HG03064 (cell line): ENCODE measurements around the gene LRMDA.

Experiments
- ATAC-seq: cut with Tn5 transposase; IDR thresholded peaks from one replicate; pipeline ENCODE4 v1.9.1; 2021; ENCODE audit warnings: low read depth; ENCODE audit not compliant: unreplicated experiment

Gene LRMDA

DNA sequence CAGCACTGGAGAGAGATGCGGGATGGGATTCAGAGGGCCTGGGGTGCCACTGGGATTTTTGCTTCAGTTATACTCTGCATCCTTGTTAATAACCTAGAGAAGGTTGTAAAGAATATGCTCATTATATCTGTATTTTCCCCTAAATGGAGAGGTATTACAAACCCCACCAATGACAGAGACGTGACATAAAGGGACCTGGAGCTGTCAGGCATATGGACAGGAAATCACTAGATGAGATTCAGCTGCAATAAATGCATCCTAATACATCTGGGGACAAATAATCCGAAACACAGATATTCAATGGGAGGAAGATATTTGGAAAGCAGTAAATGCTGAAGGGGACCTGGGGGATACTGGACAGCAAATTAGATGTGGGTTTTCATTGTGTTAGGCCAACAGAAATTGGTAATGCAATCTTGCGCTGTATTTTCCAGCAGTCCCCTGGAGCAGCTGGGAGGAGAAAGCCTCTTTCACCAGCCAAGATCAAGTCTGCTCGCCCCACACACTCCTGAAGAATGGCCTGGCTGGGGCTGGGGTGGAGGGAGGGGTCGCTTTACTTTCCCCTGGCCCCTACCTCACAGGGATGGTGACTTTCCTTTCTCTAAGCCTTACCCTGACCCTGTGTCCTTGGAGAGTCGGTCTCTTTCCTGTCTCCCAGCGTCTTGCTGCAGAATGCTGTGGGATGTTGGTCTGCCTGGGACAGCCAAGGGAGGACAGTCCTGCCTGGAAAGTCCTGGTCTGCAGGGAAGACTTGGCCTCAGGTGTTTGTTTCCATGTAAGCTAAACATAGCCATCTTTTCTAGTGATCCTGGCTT lies 653.8 kb downstream of the LRMDA start:
- ATAC-seq: no peak

DNA sequence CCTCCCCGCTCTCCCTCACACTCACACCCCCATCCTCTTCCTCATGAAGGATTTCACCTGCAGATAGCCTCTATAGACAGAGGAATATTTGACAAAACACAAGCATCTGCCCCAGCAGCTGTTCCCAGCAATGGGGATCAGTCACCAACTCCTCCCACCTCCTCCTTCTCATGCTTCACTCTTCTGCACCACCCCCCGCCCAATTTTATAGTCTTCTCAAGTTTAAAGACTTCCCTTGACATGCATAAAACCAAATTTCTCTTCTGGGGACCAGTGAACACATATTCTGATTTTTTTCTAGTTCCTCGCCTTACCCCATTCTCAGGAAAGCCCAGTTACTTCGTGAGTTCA lies 654.4 kb downstream of the LRMDA start:
- ATAC-seq: no peak

DNA sequence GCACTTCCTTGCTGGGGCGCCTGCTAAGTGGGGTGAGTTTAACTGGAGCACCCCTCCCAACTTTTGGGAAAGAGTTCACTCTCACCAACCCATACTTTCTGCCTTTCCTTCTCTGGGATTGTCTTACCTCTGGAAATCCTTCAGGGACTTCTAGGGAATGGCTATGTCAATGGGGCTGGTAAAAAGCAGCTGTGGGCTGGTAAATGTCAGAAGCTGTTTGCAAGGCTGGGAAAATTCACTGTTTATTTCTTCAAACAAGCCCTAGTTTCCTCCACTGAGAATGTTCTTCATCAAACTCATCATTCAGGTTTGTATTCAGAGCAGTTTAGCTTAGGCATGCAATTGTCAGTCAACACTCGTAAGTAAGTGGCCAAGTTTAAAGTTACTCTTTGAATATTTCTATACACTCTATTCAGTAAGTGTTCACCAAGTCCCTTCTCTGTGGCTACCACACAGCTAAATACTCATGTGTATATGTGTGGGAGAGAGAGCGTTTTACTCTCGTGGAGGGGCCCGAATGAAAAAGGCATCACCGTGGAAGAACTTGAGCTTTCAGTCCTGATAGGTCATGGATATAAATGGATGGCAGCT lies 654.8 kb downstream of the LRMDA start:
- ATAC-seq: no peak

DNA sequence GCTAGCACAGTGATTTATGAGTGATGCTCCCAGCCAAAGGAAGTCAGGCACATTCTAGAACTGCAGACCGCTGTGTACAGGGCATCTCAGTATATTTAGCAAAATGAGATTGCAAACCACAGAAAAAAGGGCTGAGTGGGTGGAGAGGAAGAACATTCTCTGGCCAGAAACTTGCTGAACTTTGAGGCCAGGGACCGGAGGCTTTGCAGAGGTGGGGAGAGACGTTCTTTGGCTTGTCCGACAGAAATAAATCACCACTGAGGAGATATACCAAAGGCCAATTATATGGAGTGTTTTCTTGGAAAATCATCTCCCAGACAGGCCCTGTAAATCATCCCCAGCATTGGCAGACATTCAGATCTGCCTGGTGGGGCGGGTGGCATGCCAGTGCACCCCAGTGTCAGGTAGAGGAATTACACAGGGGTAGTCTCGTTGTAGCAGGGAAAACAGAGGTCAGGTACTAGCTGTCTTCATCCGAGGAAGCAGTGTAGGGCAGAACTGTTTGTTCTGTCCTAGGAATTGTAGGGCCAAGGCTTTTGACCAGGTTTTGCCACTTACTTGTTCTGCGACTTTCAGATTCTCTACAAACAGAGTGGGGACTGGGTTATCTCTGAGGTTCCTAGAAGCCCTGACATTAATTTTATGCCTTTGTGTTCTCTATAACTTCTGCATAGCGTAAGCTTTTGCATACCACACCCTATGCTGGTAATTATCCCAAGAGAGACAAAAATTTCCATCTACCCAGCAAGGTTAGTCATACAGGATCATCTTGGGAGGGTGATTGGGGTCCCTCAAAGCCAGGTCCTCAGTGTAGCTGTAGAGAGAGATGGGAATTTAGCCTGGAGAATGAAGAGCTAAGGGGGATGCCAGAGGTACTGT lies 655.6 kb downstream of the LRMDA start:
- ATAC-seq: no peak

DNA sequence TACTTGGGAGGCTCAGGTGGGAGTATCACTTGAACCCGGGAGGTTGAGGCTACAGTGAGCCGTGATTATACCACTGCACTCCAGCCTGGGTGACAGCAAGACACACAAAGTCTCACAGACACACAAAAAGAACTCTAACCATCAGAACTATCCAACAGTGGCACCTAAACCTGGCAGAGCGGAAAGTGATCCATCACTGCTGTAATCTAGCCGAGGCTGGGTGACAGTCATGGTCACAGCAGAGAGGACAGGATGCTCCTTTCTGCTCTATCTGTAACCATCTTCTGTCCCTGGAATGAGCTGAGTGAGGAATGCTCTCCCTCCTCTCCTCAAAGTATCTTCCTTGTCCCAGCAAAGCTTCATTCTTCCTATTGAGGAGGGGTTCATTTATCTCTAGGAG lies 656.6 kb downstream of the LRMDA start:
- no peak for ATAC-seq

DNA sequence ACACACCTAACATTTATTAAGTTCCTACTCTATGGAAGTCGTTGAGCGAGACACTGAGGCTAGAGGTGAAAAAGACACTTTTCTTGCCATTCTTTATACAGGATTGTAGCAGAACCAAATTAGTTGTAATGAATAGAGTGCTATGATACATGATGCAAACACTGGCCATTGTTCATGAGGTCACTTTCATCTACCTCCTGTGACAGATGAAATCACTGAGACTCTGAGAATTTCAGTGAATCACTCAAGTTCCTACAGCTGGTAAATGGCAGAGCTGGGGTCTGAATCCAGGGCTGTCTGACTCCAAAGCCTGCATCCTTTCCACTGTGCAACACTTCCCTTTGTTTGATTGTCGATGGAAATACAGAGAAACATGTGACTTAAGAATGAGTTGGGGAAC lies 657.6 kb downstream of the LRMDA start:
- no peak for ATAC-seq

DNA sequence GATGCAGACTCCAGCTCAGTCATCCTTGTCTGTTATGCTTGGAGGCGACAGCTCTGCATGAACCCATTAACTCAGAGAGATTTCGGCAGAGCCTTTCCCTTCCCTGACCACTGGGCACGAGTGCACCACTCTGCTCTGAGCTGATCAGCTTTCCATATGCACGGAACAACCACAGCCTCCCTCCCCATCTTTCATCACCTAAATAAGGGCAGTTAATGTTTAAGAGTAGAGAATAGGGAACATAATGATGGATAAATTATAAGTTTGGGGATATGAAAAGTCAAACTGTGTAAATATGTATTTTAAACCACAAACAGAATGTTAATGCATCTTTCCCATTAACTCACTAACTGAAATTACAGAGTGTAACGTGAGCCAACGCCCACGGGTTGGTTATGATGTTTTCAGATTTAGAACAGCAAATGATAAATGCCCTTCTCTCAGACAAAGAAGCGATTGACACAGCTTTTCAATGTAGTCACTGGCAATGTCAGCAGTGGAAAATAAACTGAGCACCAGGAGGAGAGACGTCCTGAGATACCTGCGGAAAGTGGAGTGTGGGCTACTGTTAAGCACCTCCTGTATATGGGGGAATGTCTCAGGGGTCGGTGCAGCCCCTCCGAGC lies 658.2 kb downstream of the LRMDA start:
- no peak for ATAC-seq

DNA sequence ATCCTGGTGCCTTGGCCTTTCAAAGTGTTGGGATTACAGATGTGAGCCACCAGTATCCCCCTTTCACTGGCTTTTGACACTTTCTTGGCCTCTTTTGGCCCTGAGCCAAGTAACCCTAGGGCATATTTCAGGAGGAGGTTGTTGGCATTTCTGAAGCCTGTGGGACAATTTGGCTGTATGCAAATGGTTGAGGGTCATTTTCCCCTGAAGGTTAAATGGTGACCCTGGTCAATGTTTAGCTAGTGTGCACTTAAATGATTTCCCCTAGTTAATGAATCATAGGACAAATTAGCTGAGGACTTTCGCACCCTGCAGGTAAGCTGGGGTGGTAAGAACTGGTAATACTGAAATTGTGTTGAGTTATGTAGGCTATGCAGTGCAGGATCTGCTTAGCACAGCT lies 660.5 kb downstream of the LRMDA start:
- ATAC-seq: no peak

DNA sequence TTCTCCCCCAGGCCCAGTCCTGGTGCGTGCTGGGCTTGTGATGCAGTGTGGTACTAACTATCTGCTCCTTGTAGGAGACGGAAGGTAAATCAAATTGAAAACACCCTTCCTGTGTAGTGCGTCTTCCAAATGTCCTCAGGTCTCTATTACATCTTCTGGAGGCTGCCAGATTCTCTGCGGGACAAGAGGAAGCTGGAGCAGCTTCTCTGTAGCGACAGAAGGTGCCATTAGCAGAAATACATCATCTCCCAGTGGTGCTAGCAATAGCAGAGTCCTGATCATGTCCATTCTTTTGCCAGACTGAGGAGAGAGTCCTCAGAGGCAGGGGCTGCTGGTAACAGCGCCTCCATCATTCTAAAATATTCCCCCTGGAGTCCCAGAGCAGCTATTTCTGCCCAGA lies 675.2 kb downstream of the LRMDA start:
- no peak for ATAC-seq

DNA sequence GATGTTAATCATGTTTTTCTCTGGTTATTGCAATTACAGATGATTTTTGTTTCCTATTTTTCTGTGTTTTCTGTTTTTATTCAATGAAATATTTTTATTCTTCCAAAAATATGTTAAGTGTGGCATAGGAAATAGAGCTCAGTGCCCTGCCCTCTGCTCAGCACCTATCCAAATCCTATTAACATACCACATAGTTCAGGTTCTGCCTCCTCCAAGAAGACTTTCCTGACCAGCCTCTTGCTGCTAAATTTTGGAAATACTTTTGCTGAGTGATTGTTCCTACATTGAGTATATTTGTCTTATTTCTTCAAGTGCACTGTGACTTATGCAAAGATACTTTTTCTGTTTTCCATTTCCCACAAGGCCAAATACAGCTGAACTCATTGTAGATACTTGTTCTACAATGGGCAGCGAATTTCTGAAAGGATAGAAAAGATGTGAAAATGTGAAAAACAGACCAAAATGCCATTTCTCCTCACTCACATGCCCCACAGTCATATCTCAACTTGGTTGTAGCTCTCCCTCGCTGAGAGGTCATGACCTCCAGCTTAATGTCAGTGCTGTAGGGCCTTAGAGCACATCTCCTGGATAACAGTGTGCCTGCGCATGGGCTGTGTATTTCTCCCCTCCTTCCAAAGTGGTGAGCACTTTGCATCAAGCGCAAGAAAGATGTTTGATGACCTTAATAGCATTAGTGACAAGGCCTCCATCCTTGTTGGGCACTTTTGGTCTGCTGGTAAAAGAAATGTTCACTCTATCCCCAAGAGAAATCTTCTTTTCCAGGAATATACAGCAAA lies 677.3 kb downstream of the LRMDA start:
- ATAC-seq: no peak

DNA sequence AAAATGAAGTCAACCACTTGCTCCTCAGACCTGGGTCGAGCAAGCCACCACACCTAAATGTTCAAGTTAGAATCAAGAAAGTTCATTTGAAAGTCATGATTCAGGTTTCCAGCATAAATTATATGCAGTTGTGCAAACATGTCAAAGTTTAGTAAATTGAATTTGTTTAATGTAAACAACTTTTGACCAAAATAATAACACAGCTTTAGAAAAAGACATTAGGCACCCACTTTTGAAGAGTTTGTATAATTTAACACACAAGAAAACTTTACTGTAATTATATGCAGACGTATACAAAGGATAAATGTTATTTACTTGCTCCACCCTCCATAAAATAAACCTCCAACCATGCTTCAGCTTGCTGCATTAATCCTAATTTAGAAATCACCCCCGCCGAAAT lies 680.0 kb downstream of the LRMDA start:
- no peak for ATAC-seq

DNA sequence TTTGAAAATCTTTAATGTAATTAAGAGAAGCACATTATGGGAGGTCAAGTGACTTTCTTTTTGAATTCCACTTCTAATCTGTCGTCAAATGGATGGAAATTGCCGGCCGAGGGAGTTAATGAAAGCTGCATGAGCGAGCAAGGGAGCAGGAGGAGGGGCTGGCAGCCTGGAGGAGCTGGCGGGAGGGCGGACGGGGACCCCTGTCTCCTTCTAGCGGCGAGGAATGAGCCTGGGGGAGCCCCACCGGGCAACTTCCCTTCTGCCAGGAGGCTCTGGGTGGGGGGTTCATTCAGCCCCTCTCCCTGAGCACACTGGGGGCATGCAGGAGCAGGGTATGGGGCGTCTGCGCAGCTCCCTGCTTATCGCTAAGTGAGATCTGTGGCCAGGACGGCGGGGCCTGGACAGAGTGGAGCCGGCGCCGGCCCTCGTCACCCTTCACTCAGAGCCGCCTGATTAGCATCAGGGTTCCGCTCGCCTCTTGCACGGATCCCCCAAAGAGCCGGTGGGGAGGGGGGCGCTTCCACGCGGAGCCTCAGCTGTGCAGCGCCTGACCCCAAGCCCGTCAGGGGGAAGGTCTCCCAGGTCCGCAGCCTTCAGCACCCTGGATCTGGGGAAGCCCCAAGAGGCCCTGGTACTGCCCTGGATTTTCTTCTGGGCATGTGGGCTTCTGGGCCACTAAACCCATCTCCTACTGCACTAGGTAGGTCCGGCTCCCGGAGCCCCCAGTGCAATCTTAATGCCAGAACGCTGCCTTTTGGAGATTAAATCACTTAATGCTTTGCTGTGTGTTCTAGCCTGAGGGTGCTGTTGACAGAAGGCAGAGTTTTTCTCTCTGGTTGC lies 680.8 kb downstream of the LRMDA start:
- no peak for ATAC-seq

DNA sequence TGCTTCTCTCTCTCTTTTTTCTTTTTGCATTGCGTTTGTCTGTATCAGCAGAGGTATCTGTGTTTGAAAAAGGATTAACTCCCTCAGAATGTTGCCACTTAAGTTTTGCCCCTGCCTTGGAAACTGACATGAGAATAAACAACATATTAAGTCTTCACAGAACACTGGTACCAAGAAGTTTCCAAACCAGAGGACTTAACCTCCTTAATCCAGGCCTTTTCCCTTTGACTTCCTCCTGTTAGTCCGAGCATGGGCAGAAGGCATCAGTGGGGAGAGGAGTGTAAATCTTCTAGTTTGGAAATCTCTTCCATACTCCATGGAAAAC lies 681.4 kb downstream of the LRMDA start:
- ATAC-seq: no peak

DNA sequence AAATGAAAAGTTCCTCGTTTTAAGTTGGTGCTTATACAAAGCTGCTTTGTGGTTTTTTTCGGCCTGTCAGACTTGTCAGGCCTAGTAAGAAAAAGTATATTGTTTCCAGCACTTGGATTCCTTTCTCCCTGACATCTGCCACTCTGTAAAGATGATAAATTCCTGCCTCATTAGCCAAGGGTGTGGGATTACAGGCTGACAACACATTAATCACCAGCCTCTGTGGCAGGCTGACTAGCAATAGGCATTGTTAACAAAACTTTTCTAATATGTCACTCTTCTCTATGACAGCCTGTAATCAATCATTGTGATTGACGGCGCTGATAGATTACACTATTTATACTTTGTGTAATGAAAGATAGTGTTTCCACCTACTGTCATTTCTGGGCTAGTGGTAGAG lies 682.5 kb downstream of the LRMDA start:
- ATAC-seq: no peak

DNA sequence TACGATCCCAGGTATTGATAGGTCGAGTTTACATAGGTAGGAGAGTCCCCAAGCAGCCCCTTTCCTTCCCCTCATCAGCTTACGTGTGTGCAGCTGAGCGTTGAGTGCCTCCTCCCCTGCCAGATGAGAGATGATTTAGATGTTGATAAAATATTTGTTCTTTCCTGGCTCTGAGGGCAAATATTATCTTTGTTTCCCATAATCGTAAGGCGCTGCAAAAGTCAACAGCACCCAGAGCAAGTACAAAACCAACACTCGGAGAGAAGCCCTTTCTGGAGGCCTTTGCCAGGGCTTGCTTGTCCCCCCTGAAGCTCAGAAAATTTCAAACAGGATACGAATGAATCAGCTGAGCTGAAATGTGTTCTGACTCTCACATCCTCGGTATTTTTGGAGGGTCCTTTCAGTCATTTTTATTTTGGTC lies 683.2 kb downstream of the LRMDA start:
- no peak for ATAC-seq

DNA sequence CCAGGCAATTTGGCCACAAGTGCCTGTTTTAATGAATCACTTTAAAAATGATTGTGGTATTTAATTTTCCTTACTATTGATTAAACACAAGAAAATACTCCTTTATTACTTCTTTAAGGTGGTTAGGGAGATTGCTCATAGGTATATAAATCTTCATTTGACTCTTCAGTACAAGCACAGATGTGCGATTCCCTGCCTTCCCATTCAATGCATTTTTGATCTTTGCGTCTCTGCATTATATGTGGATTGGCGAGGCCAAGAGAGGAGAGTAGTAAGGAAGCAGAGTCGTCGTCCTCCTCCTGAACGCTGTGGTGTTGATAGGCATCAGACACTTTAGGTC lies 683.7 kb downstream of the LRMDA start:
- no peak for ATAC-seq

DNA sequence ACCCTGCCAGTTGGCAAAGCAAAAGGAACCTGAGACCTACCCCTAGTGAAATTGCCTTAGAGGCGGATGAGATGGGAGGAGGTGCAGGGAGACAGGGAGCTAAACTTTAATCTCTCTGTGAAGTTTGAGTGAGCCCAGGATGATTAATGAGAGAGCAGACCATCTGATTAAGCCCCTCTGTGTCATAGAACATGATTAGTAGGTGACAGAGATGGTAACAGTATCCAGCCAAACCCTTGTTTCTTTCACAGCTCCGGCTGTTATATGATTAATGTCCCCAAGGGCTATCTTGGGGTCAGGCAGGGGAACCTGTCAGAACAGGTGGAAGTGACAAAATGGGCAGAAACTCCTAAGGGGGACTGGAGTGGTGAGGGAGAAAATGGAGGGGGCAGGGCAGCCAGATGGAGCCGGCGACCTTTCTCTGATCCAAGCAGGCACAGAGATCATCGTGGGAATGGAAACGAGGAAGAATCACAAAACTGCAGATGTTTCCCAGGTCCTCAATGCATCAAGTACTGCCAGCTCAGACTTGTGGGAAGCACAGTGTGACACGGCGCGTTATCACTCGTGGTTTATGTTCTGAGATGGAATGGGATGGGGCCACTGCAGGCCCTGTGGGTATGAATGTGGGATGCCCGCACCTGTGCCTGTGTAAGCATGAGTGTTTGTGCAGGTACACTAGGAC lies 684.2 kb downstream of the LRMDA start:
- no peak for ATAC-seq

DNA sequence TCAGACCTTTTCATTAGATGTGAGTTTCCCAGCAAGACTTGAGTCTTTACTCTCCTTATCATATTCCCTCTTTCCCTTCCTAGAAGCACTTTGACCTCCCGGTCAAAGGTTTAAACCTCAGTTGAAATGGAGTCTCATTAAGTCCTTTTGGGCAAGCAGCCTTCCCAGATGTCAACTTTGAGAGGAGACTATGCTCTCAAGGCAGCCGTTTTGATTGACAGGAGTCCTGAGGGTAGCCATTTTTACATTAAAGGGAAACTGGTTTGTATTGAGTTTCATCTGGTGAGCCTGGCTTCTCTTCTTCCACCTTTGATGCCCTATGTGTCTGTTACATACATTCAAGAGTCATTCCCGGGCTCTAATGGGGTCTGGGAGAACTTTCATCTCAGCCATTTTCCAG lies 685.1 kb downstream of the LRMDA start:
- no peak for ATAC-seq

DNA sequence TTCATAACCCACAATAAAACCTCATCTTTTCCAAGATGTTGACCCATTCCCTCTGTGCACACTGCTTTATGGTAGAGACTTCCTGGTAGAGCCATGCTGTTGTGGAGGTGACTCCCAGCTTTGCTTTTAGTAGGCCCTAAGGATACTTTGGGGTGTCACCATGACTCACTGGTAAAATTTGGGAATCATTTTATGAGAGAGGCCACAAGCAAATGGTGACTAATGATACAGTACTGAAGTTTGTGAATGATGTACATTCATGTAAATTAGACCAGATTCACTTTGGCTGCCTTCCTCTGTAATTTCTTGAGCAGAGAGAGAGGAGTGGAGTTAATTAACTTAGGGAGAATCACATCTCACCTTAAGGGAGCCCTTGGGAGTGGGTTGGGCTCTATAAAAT lies 686.5 kb downstream of the LRMDA start:
- no peak for ATAC-seq
